GM12878 (cell line): ENCODE data around the gene KIRREL2. TPM values are rescaled to one million over a fixed set of nuclear protein-coding genes. Genes with fewer than 3 reads are reported as not detected.

Experiments
- ATAC-seq: fragments of 200-7000 bp; cut with Tn5 transposase; 3 replicates; pipeline ENCODE4 v1.9.1; 2020; ENCODE audit warnings: mild to moderate bottlenecking, moderate library complexity
- BruUV-seq: library from RNA; stranded (reverse); fragments of 400-500 nt; replicated peaks from 2 replicates; lab custom pipeline; 2021; lab: Mats Ljungman, UMichigan
- CTCF ChIA-PET: fragments of 300-600 bp; sonication (Branson Sonifier 250); formaldehyde crosslinking; extraction: SDS; loops from one replicate; lab custom pipeline; 2021; ENCODE audit warnings: inconsistent platforms; lab: Yijun Ruan, JAX
- POLR2A ChIA-PET: fragments of 350-600 bp; formaldehyde crosslinking; extraction: SDS; loops from one replicate; lab custom pipeline; 2021; ENCODE audit warnings: inconsistent platforms; lab: Charles Lee
- RAD21 ChIA-PET: fragments of 300-600 bp; sonication (Branson Sonifier 250); formaldehyde crosslinking; loops from one replicate; lab custom pipeline; 2023; ENCODE audit warnings: antibody characterized with exemption; ENCODE audit not compliant: unreplicated experiment; lab: Charles Lee
- SMC1A ChIA-PET: fragments of 300-600 bp; sonication (Branson Sonifier 250); formaldehyde crosslinking; loops from one replicate; lab custom pipeline; 2023; ENCODE audit not compliant: unreplicated experiment, uncharacterized antibody; lab: Charles Lee
- DNase-seq: peaks from one replicate; pipeline ENCODE4 v3.0.0-alpha.2; 2011; ENCODE audit warnings: low read depth, low spot score
- FAIRE-seq: peaks from 3 replicates; lab custom pipeline; 2011; peaks lifted over from hg19 to GRCh38; lab: Jason Lieb, UNC
- H2AFZ ChIP-seq: 2 replicates; pipeline ENCODE4 v1.6.0; 2011; ENCODE audit warnings: low read depth, low read length, control low read depth; ENCODE audit not compliant: control insufficient read depth
- H3K27ac ChIP-seq: 2 replicates; pipeline ENCODE4 v1.5.1; 2011; ENCODE audit warnings: control low read depth; ENCODE audit not compliant: control insufficient read depth, insufficient read depth
- H3K27me3 ChIP-seq, 2 experiments: replicated peaks in 1 of 2; 2 replicates each; pipeline versions ENCODE4 v1.6.0 to v1.6.1; 2011; ENCODE audit warnings: low read length in 1 of 2; ENCODE audit not compliant: control insufficient read depth in 2 of 2, insufficient read depth in 2 of 2
- H3K36me3 ChIP-seq, 2 experiments: 2 replicates each; pipeline ENCODE4 v1.5.1; 2011; ENCODE audit warnings: low read length in 1 of 2; ENCODE audit not compliant: control insufficient read depth in 2 of 2, insufficient read depth in 2 of 2
- H3K4me1 ChIP-seq: 2 replicates; pipeline ENCODE4 v1.6.1; 2011; ENCODE audit warnings: mild to moderate bottlenecking, low read length, moderate library complexity, mixed read lengths; ENCODE audit not compliant: control insufficient read depth, insufficient read depth
- H3K4me2 ChIP-seq: 2 replicates; pipeline ENCODE4 v1.6.0; 2011; ENCODE audit warnings: control low read depth; ENCODE audit not compliant: control insufficient read depth, insufficient read depth
- H3K4me3 ChIP-seq: fragments of 200-600 bp; sonication (generic); 2 replicates; pipeline ENCODE4 v1.5.1; 2016
- H3K79me2 ChIP-seq: 2 replicates; pipeline ENCODE4 v1.6.0; 2011; ENCODE audit warnings: low read length; ENCODE audit not compliant: control insufficient read depth, insufficient read depth
- H3K9ac ChIP-seq: 2 replicates; pipeline ENCODE4 v1.8.0; 2011; ENCODE audit warnings: low read length, control low read depth, mixed read lengths; ENCODE audit not compliant: control insufficient read depth, insufficient read depth
- H3K9me3 ChIP-seq: replicated peaks from 3 replicates; pipeline ENCODE4 v1.5.1; 2011; ENCODE audit warnings: mild to moderate bottlenecking, low read length; ENCODE audit not compliant: control insufficient read depth, insufficient read depth
- H4K20me1 ChIP-seq: 2 replicates; pipeline ENCODE4 v1.6.0; 2011; ENCODE audit not compliant: control insufficient read depth, insufficient read depth
- BACH1 ChIP-seq: fragments of 450-650 bp; IDR thresholded peaks from 2 replicates; pipeline ENCODE4 v1.6.1; 2017; ENCODE audit warnings: mild to moderate bottlenecking, borderline replicate concordance
- CUX1 ChIP-seq: IDR thresholded peaks from 2 replicates; pipeline ENCODE4 v1.6.1; 2012; ENCODE audit warnings: improper control_type of control experiment, low read depth, low read length; ENCODE audit not compliant: insufficient replicate concordance
- RB1 ChIP-seq: fragments of 450-650 bp; formaldehyde crosslinking; IDR thresholded peaks from 2 replicates; pipeline ENCODE4 v1.6.1; 2017; ENCODE audit warnings: mild to moderate bottlenecking, borderline replicate concordance
- ZBTB40 ChIP-seq: fragments of 450-650 bp; IDR thresholded peaks from 2 replicates; pipeline ENCODE4 v1.6.1; 2016; ENCODE audit warnings: mild to moderate bottlenecking, moderate library complexity, borderline replicate concordance
- WGBS: methylation state at CpG from one replicate; pipeline ENCODE4 v1.1.6; 2016; ENCODE audit warnings: low lambda C conversion rate; ENCODE audit not compliant: insufficient replicate concordance, insufficient coverage; ENCODE audit errors: missing lambda C conversion rate; 5-methylcytosine and 5-hydroxymethylcytosine counted together
- in situ Hi-C: fragments of 300-500 bp; cut with MboI; formaldehyde crosslinking; loops from 9 replicates; pipeline ENCODE4 v1.14.3; 2018; ENCODE audit warnings: mixed read lengths
- intact Hi-C: fragments of 100-400 bp; cut with micrococcal nuclease; formaldehyde crosslinking; loops from one replicate; pipeline ENCODE4 v1.14.2; 2022; ENCODE audit not compliant: unreplicated experiment
- polyA plus RNA-seq, 11 experiments: library from polyadenylated mRNA; depleted of rRNA in 4 of 11; unstranded in 6 of 11; stranded (reverse) in 5 of 11; fragments of >200 nt; fragmentation: Nextera tagmentation in 4 of 11; fragmentation: Illumina TruSeq in 1 of 11; extraction: Ambion mirVana in 4 of 11; extraction: Trizol in 1 of 11; gene quantifications; 1 replicate in 1 of 11; 2 replicates in 10 of 11; pipeline versions ENCODE4 v1.2.1 to v1.2.3, GENCODE V29; 2011 to 2016; ENCODE audit warnings: inconsistent platforms in 2 of 11, missing spikeins in 2 of 11, low read depth in 1 of 11
- total RNA-seq, 4 experiments: library from RNA; depleted of rRNA in 3 of 4; stranded (reverse); fragments of >200 nt in 3 of 4; fragmentation: Illumina TruSeq in 1 of 4; extraction: Trizol in 1 of 4; gene quantifications; 2 replicates each; pipeline versions ENCODE4 v1.2.1 to v1.2.3, GENCODE V29; 2013 to 2021

Gene KIRREL2
- total and polyA plus RNA-seq, 10 of the 15 experiments (the other 5 are each of a cell fraction or from before 2014, with no cell fraction given), result 0.03 to 0.06 TPM; not detected in 8

DNA sequence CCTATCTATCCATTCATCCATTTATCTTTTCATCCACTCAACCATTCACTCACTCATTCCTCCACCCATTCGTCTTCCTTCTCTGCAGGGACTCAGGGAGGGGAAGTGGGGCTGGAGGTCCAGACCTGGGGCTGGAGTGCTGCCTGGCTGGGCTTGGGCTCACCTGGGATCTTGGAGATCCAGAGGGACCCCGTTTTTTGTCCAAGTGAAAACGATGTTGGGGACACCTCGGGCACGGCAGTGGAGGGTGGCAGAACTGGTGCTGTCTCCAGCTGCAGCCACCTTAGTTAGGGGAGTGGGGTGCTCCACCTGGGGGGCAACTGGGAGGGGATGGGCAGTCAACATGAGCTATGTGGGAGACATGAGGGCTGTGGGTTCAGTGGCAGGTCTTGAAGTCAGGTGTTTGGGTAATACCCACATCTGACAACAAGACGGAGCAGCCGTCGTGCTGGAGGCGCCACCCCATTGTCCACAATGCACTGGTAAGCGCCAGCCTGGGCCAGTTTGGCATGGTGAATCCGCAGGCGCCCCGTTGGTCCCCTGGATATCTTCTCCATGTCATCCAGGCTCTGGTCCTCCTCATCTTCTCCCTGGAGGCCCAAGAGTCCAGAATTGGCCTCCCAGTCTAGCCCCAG, 14.6 kb upstream of the KIRREL2 start (continued):
- no peak for TF ChIP-seq CUX1

DNA sequence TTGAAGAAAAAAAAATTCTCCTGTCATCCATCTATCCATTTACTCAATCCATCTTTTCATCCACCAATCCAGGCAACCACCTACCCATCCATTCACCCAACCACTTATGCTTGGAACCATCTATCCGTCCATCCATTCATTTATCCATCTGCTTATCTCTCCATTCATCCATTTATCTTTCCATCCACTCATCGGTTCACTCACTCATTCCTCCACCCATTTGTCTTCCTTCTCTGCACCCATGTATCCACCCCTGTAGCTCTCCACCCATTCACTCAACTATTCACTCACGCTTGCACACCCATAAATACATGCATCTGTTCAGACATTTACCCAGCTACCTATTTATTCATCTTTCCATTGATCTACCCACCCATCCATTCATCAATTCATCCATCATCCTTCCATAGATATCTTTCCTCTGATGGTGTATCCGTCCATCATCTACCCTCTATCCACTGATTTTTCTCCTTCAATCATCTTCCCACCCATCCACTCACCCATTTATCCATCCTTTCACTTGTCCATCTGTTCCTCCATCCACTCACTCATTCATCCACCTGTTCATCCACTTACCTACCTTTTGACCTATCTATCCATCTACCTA, 13.9 kb upstream of the KIRREL2 start:
- ChIA-PET RAD21 (no interaction called here), SMC1A (no interaction called here), CTCF (no interaction called here), POLR2A (no interaction called here)
- H3K4me3 ChIP-seq, result no peak overlapping the region
- intact Hi-C loops (no loop called here), in situ Hi-C loops (no loop called here)
- no peak overlapping the region for H3K27ac ChIP-seq
- ATAC-seq (no peak), FAIRE-seq (no peak), DNase-seq (no peak)
- H3K4me1 ChIP-seq, result no peaks in the 10 kb centered on the region
- no peak overlapping the region for H3K9ac ChIP-seq
- no peak overlapping the region for H2AFZ ChIP-seq
- H3K27me3 ChIP-seq, result peaks cover 3 to 5% of the 10 kb centered on the region in 2 experiments; a peak in 3 of 4 replicates
- no TSS peak for BruUV-seq
- no peaks in the 10 kb centered on the region for H4K20me1 ChIP-seq
- H3K9me3 ChIP-seq, result no peaks in the 10 kb centered on the region; the same call in 2 of the 3 replicates
- no peaks in the 10 kb centered on the region for H3K36me3 ChIP-seq
- 31% methylated on average over 4 of the region's 4 CpGs for WGBS
- no peak overlapping the region for H3K4me2 ChIP-seq
- no peak for TF ChIP-seq ZBTB40
- no peak for TF ChIP-seq RB1
- no peak for TF ChIP-seq BACH1
- H3K79me2 ChIP-seq, result no peaks in the 10 kb centered on the region
